Body of pancreas (tissue), 4 donors: ENCODE measurements around the gene OSTF1.

ENCODE experiments used
- CTCF ChIP-seq, 7 experiments: fragments of 450-650 bp in 4 of 7; fragments of 200-600 bp in 3 of 7; sonication (generic) in 3 of 7; IDR thresholded peaks; one replicate each; pipeline ENCODE4 v1.5.1; 2016 to 2019; ENCODE audit warnings: antibody characterized with exemption in 7 of 7
- POLR2A ChIP-seq, 3 donors: fragments of 450-650 bp; IDR thresholded peaks; one replicate each; pipeline ENCODE4 v1.6.1; 2016; ENCODE audit warnings: antibody characterized with exemption in 3 of 3, mild to moderate bottlenecking in 2 of 3

- TF ChIP-seq CTCF (IDR thresholded peaks at IDR 0.05) (no peak), POLR2A (IDR thresholded peaks at IDR 0.05) (no peak)
Measured at GRCh38 chr9:75101004-75101588, 12.8 kb downstream of the OSTF1 start.
